Measurements from ENCODE around the gene AKR1C8. TPM values are rescaled to one million over a fixed set of nuclear protein-coding genes. Genes with fewer than 3 reads are reported as not detected.
"Not testable (repeated sequence)": the region's sequence is repeated elsewhere in the genome, so short reads cannot be mapped to it uniquely, and the experiment has no call there.

AKR1C8 gene
- total RNA-seq, result under 1 TPM in 1 of 2 experiments, not detected in 1; 0.18 TPM

GRCh38 chr10:5184987-5185775 lies at the start of gene AKR1C8:
Gene AKR1C8 (minus strand): TSS chr10:5185150. CDS start chr10:5185104, 46 bp downstream.
- H3K27ac Mint-ChIP-seq, result no peak within 1 kb of the TSS
- POLR2A ChIA-PET, result no interaction called here
- H3K4me3 Mint-ChIP-seq, result no peak within 1 kb of the TSS
- DNase-seq (no peak), ATAC-seq (no peak)
- H3K9me3 Mint-ChIP-seq (ENCODE audit: insufficient read depth), result no peaks in the 10 kb centered on the region
- CTCF ChIA-PET, result no interaction called here
- H3K36me3 Mint-ChIP-seq (ENCODE audit: low read depth), result no peaks in the 10 kb centered on the region
- H3K27me3 Mint-ChIP-seq (ENCODE audit: low read depth), result peaks cover 2% of the 10 kb centered on the region
- H3K4me1 Mint-ChIP-seq (ENCODE audit: low read depth), result no peaks in the 10 kb centered on the region

DNA sequence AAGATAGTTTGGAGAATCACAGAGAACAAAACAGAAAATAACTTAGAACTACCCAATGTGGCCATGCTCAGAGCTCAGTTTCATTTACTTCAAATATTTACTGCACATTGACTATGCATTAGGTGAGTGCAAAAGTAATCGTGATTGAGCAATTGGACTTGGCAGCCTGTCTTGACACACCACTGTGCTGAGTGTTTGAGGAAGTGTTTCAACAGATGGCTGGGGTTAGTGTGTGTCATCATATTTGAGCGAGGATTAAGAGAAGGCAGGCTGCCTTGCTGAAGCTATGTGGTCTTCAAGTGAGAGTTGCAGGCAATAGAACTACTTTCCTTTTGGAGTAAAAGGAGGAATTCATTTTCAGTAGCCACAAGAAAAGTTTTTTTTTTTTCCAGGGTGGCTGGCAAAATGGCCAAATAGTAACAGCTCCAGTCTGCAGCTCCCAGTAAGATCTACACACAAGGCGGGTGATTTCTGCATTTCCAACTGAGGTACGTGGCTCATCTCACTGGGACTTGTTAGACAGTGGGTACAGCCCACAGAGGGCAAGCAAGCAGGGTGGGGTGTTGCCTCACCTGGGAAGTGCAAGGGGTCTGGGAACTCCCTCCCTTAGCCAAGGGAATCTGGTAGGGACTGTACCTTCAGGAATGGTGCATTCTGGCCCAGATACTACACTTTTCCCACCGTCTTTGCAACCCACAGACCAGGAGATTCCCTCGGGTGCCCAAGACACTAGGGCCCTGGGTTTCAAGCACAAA lies 49.3 kb upstream of the AKR1C8 start:
- DNase-seq (no peak), ATAC-seq (no peak)
- Mint-ChIP-seq H3K27ac (no peak overlapping the region), H3K4me1 (ENCODE audit: low read depth) (no peaks in the 10 kb centered on the region), H3K27me3 (ENCODE audit: low read depth) (peaks cover 8% of the 10 kb centered on the region), H3K4me3 (no peak overlapping the region), H3K36me3 (ENCODE audit: low read depth) (no peaks in the 10 kb centered on the region), H3K9me3 (ENCODE audit: insufficient read depth) (peaks cover 12% of the 10 kb centered on the region)
- ChIA-PET POLR2A (no interaction called here), CTCF (no interaction called here)

DNA sequence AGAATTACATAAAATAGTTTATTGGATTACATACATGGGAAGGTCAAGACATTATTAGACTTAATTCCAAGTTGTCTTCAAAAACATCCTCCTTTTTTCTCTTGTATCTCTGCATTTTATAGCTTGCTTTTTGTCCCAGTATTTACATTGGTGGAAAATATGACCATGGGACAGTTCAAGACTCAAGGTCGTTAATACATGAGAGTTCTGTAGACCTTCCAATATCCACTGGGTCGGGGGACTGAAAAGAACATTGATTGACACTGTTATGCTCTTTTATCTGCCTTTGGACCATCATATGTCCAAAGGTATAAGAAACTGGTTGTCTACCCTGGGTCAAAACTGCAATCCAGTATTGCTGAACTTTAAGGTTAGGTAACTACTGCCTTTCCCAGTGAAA lies 48.4 kb upstream of the AKR1C8 start:
- H3K4me3 Mint-ChIP-seq, result no peak overlapping the region
- no peaks in the 10 kb centered on the region for H3K36me3 Mint-ChIP-seq (ENCODE audit: low read depth)
- H3K4me1 Mint-ChIP-seq (ENCODE audit: low read depth), result no peaks in the 10 kb centered on the region
- no peak for ATAC-seq
- H3K9me3 Mint-ChIP-seq (ENCODE audit: insufficient read depth), result peaks cover 11% of the 10 kb centered on the region
- ChIA-PET CTCF (no interaction called here), POLR2A (no interaction called here)
- H3K27ac Mint-ChIP-seq, result no peak overlapping the region
- no peak for DNase-seq
- H3K27me3 Mint-ChIP-seq (ENCODE audit: low read depth), result peaks cover 4% of the 10 kb centered on the region

- Mint-ChIP-seq H3K9me3 (ENCODE audit: insufficient read depth) (no peaks in the 10 kb centered on the region), H3K27me3 (ENCODE audit: low read depth) (peaks cover 9% of the 10 kb centered on the region), H3K36me3 (ENCODE audit: low read depth) (no peaks in the 10 kb centered on the region), H3K4me3 (no peak overlapping the region), H3K27ac (no peak overlapping the region), H3K4me1 (ENCODE audit: low read depth) (no peaks in the 10 kb centered on the region)
- DNase-seq (no peak), ATAC-seq (no peak)
- ChIA-PET CTCF (no interaction called here), POLR2A (no interaction called here)
Observed at GRCh38 chr10:5229019-5229418, 44.1 kb upstream of the AKR1C8 start.

- H3K27me3 Mint-ChIP-seq (ENCODE audit: low read depth); H3K9me3 Mint-ChIP-seq (ENCODE audit: insufficient read depth); H3K4me1 Mint-ChIP-seq (ENCODE audit: low read depth); H3K36me3 Mint-ChIP-seq (ENCODE audit: low read depth); H3K4me3 Mint-ChIP-seq; H3K27ac Mint-ChIP-seq; ATAC-seq; POLR2A ChIA-PET; CTCF ChIA-PET; DNase-seq: not testable (repeated sequence)
Observed at GRCh38 chr10:5222942-5223341, 38.0 kb upstream of the AKR1C8 start.

GRCh38 chr10:5219262-5219661 lies 34.3 kb upstream of the AKR1C8 start:
- CTCF ChIA-PET, result no interaction called here
- H3K36me3 Mint-ChIP-seq (ENCODE audit: low read depth), result no peaks in the 10 kb centered on the region
- no peak for ATAC-seq

GRCh38 chr10:5216801-5217200 lies 31.9 kb upstream of the AKR1C8 start:
- POLR2A ChIA-PET, result no interaction called here
- ATAC-seq (no peak), DNase-seq (no peak)
- Mint-ChIP-seq H3K36me3 (ENCODE audit: low read depth) (no peaks in the 10 kb centered on the region), H3K27me3 (ENCODE audit: low read depth) (peaks cover 10% of the 10 kb centered on the region), H3K27ac (no peak overlapping the region), H3K9me3 (ENCODE audit: insufficient read depth) (no peaks in the 10 kb centered on the region), H3K4me3 (no peak overlapping the region), H3K4me1 (ENCODE audit: low read depth) (no peaks in the 10 kb centered on the region)
- CTCF ChIA-PET, result no interaction called here

More at GRCh38 chr10:5219262-5219661, 34.3 kb upstream of the AKR1C8 start:
- no peaks in the 10 kb centered on the region for H3K9me3 Mint-ChIP-seq (ENCODE audit: insufficient read depth)
- POLR2A ChIA-PET, result no interaction called here
- peaks cover 10% of the 10 kb centered on the region for H3K27me3 Mint-ChIP-seq (ENCODE audit: low read depth)
- no peak overlapping the region for H3K27ac Mint-ChIP-seq
- no peak overlapping the region for H3K4me3 Mint-ChIP-seq
- no peaks in the 10 kb centered on the region for H3K4me1 Mint-ChIP-seq (ENCODE audit: low read depth)
- DNase-seq, result no peak

- H3K36me3 Mint-ChIP-seq (ENCODE audit: low read depth), result no peaks in the 10 kb centered on the region
- no peak overlapping the region for H3K4me3 Mint-ChIP-seq
- peaks cover 3% of the 10 kb centered on the region for H3K4me1 Mint-ChIP-seq (ENCODE audit: low read depth)
- no peak for ATAC-seq
- no peak for DNase-seq
- H3K27ac Mint-ChIP-seq, result no peak overlapping the region
- CTCF ChIA-PET, result no interaction called here
- peaks cover 15% of the 10 kb centered on the region for H3K27me3 Mint-ChIP-seq (ENCODE audit: low read depth)
- no peaks in the 10 kb centered on the region for H3K9me3 Mint-ChIP-seq (ENCODE audit: insufficient read depth)
- POLR2A ChIA-PET, result no interaction called here
Observed at GRCh38 chr10:5211696-5212536, 27.0 kb upstream of the AKR1C8 start.

- CTCF ChIA-PET, result interaction anchor here (1.4 kb wide), 1 partner anchor 20 kb away, joined by 3 read pairs; no protein-coding TSS in a partner anchor
- POLR2A ChIA-PET; H3K36me3 Mint-ChIP-seq (ENCODE audit: low read depth): not testable (repeated sequence)
Observed at GRCh38 chr10:5210261-5210660, 25.3 kb upstream of the AKR1C8 start.

GRCh38 chr10:5209776-5210175 lies 24.8 kb upstream of the AKR1C8 start:
- H3K27ac Mint-ChIP-seq; H3K4me3 Mint-ChIP-seq; POLR2A ChIA-PET; H3K4me1 Mint-ChIP-seq (ENCODE audit: low read depth); DNase-seq; ATAC-seq; H3K27me3 Mint-ChIP-seq (ENCODE audit: low read depth); H3K9me3 Mint-ChIP-seq (ENCODE audit: insufficient read depth); H3K36me3 Mint-ChIP-seq (ENCODE audit: low read depth): not testable (repeated sequence)
- CTCF ChIA-PET, result interaction anchor here (1.4 kb wide), 1 partner anchor 19 kb away, joined by 3 read pairs; no protein-coding TSS in a partner anchor

More at GRCh38 chr10:5210261-5210660, 25.3 kb upstream of the AKR1C8 start:
- ATAC-seq; H3K4me3 Mint-ChIP-seq; H3K4me1 Mint-ChIP-seq (ENCODE audit: low read depth); H3K9me3 Mint-ChIP-seq (ENCODE audit: insufficient read depth); H3K27ac Mint-ChIP-seq; H3K27me3 Mint-ChIP-seq (ENCODE audit: low read depth): not testable (repeated sequence)
- DNase-seq, result peak; percentile 22

GRCh38 chr10:5206799-5207198 lies 21.8 kb upstream of the AKR1C8 start:
- Mint-ChIP-seq H3K4me1 (ENCODE audit: low read depth) (peaks cover 9% of the 10 kb centered on the region), H3K27me3 (ENCODE audit: low read depth) (peaks cover 10% of the 10 kb centered on the region), H3K4me3 (no peak overlapping the region), H3K36me3 (ENCODE audit: low read depth) (no peaks in the 10 kb centered on the region), H3K9me3 (ENCODE audit: insufficient read depth) (peaks cover 10% of the 10 kb centered on the region), H3K27ac (peak overlapping the region; percentile 12)
- ChIA-PET POLR2A (no interaction called here), CTCF (no interaction called here)
- DNase-seq (peak; percentile 21), ATAC-seq (no peak)

DNA sequence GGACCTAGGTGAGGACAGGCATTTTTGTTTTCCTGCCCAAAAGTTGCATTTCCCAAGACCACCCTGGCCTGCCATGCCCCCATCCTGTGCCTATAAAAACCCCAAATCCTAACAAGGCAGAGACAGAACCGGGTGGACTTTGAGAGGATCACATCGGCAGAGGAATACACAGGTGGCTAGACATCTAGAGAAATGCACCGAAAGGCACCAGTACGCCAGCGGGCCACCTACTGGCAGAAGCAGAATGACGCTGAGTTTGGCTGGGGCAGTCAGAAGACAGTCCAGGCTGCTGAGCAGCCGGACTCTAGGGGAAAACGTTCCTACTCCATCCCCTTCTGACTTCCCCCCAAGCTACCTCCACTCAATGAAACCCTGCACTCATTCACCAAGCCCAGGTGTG lies 14.4 kb upstream of the AKR1C8 start:
- H3K27me3 Mint-ChIP-seq (ENCODE audit: low read depth), result peaks cover 5% of the 10 kb centered on the region
- no peak overlapping the region for H3K27ac Mint-ChIP-seq

More for the DNA sequence above, 14.4 kb upstream of the AKR1C8 start:
- ChIA-PET CTCF (no interaction called here), POLR2A (no interaction called here)
- no peaks in the 10 kb centered on the region for H3K36me3 Mint-ChIP-seq (ENCODE audit: low read depth)
- no peak overlapping the region for H3K4me3 Mint-ChIP-seq
- ATAC-seq (no peak), DNase-seq (no peak)
- H3K4me1 Mint-ChIP-seq (ENCODE audit: low read depth), result no peaks in the 10 kb centered on the region
- peaks cover 10% of the 10 kb centered on the region for H3K9me3 Mint-ChIP-seq (ENCODE audit: insufficient read depth)

All from activated CD8-positive, alpha-beta T cell treated with anti-CD3 and anti-CD28 coated beads, Interleukin-2, amount 10 ng/mL, durations not matched to agents 7 days and 5 days (primary cell).